Gastrocnemius medialis (tissue), 4 donors: ENCODE measurements around the gene HLCS.

Experiments used
- POLR2A ChIP-seq, 2 donors: fragments of 450-650 bp; IDR thresholded peaks; one replicate each; pipeline ENCODE4 v1.6.1; 2017; ENCODE audit warnings: antibody characterized with exemption in 2 of 2, mild to moderate bottlenecking in 2 of 2, moderate library complexity in 2 of 2
- TF ChIP-seq, protein P1 (sequence below), 5 experiments: fragments of 450-650 bp in 3 of 5; fragments of 200-600 bp in 2 of 5; sonication (generic) in 2 of 5; IDR thresholded peaks in 4 of 5; conservative IDR thresholded peaks in 1 of 5; 1 replicate in 4 of 5; 2 replicates in 1 of 5; pipeline ENCODE4 v1.5.1; 2016 to 2019; ENCODE audit warnings: antibody characterized with exemption in 5 of 5, mild to moderate bottlenecking in 3 of 5, moderate library complexity in 3 of 5

GRCh38 chr21:36706951-36707762, 259.3 kb downstream of the HLCS start:
- TF ChIP-seq, protein P1, sequence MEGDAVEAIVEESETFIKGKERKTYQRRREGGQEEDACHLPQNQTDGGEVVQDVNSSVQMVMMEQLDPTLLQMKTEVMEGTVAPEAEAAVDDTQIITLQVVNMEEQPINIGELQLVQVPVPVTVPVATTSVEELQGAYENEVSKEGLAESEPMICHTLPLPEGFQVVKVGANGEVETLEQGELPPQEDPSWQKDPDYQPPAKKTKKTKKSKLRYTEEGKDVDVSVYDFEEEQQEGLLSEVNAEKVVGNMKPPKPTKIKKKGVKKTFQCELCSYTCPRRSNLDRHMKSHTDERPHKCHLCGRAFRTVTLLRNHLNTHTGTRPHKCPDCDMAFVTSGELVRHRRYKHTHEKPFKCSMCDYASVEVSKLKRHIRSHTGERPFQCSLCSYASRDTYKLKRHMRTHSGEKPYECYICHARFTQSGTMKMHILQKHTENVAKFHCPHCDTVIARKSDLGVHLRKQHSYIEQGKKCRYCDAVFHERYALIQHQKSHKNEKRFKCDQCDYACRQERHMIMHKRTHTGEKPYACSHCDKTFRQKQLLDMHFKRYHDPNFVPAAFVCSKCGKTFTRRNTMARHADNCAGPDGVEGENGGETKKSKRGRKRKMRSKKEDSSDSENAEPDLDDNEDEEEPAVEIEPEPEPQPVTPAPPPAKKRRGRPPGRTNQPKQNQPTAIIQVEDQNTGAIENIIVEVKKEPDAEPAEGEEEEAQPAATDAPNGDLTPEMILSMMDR (IDR thresholded peaks at IDR 0.05 in 4 of 5, conservative IDR thresholded peaks at IDR 0.05 in 1 of 5), result no peak
- TF ChIP-seq POLR2A (IDR thresholded peaks at IDR 0.05), result no peak
